ENCODE measurements around the gene RCCD1. TPM values are rescaled to one million over a fixed set of nuclear protein-coding genes. Genes with fewer than 3 reads are reported as not detected.
"Not testable (repeated sequence)": the region's sequence is repeated elsewhere in the genome, so short reads cannot be mapped to it uniquely, and the experiment has no call there.

The RCCD1 gene
- polyA plus RNA-seq, 1 donor from 2014 or later = 6.0 TPM

DNA sequence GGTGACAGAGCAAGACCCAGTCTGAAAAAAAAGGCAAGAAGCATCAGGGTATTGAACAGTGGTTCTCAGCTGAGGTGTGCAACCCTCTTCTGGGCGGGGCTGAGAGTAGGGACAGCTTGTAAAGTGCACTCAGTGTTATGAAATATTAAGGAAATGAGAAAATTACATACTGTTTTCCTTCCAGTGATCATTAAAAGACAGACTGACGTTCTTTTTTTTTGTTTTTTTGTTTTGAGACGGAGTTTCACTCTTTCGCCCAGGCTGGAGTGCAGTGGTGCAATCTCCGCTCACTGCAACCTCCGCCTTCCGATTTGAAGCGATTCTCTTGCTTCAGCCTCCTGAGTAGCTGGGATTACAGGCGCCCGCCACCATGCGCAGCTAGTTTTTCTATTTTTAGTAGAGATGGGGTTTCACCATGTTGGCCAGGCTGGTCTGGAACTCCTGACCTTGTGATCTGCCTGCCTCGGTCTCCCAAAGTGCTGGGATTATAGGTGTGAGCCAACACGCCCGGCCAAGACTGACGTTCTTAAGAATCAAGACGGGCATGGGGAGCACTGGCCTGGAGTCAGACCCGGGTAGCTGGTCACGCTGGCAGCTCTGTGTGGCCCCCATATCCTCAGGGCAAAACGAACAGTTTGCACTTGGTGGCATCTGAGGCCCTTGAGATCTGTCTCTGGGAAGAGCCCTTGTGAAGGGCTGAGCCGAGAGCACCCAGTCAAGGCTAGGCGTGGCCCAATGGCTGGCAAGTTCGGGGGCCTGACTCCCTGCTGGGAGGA is 40.2 kb upstream of the RCCD1 start:
- H3K9me3 Mint-ChIP-seq = no peaks in the 10 kb centered on the region
- H3K4me3 Mint-ChIP-seq = no peak overlapping the region
- H3K4me1 Mint-ChIP-seq = peaks cover 0 to 2% (median 0%) of the 10 kb centered on the region in 3 donors
- H3K36me3 Mint-ChIP-seq = peaks cover 5% of the 10 kb centered on the region
- H3K27ac Mint-ChIP-seq = no peak overlapping the region
- H3K27me3 Mint-ChIP-seq = no peaks in the 10 kb centered on the region

DNA sequence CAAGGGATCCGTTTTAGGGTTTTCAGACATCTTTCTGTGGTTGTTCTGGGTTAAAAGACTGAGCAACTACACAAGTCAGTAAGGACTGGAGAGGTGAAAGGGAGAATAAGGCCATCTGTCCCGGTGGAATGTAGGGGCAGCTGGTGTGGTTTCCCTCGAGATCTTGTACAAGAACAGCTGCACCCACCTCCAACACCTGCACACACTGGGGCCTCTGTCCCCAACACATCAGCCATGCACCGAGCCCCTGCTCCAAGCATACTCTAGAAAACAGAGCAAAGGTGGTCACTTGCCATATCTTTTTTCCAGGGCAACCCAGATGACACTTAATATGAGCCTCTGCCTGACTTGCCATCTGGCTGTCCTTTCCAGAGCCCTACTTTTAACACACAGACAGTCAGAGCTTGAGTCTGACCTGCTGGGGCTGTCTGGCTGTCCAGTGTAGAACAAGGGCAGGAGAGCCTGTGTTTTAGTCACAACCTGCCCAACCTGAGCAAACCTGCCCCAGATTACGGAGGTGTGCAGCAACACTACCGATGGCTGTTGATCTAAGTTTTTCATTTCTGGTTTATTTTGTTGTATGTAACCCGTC is 39.4 kb upstream of the RCCD1 start:
- H3K27ac Mint-ChIP-seq = no peak overlapping the region

DNA sequence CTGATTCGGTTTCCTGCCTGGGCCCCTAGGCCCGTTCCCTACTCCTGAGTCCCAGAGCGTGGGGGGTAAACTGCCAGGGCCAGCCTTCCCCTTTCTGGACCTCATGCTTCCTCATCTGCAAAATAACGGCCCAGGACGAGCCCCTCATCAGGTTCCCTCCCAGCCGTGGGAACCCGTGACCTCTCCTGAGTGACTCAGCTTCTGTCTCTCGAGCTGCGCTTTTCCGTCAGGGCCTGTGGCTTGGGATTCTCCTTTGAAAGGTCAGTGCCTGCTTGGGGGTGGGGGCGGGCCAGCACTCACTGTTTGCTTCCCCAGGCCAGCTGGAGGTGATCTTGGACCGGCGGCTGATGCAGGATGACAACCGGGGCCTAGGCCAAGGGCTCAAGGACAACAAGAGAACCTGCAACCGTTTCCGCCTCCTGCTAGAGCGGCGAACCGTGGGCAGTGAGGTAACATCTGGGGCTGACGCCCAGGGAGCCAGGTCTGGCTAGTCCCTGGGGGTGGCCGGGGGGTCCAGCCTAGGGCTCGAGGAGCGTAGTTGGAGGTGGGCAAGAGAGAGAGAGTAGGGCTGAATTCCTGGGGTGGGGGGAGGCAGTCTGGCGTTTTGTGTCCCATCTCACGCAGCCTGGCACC is 38.8 kb upstream of the RCCD1 start:
- peaks cover 0 to 2% (median 0%) of the 10 kb centered on the region in 3 donors for H3K4me1 Mint-ChIP-seq
- H3K27me3 Mint-ChIP-seq = no peaks in the 10 kb centered on the region
- H3K36me3 Mint-ChIP-seq = peaks cover 8% of the 10 kb centered on the region
- no peak overlapping the region for H3K27ac Mint-ChIP-seq
- H3K9me3 Mint-ChIP-seq = no peaks in the 10 kb centered on the region
- peak overlapping the region in 2 of 4 donors; percentile 25 to 37 for H3K4me3 Mint-ChIP-seq

More for the DNA sequence above, 39.4 kb upstream of the RCCD1 start:
- Mint-ChIP-seq H3K4me1 (peaks cover 0 to 2% (median 0%) of the 10 kb centered on the region in 3 donors), H3K27me3 (no peaks in the 10 kb centered on the region), H3K9me3 (no peaks in the 10 kb centered on the region), H3K36me3 (peaks cover 6% of the 10 kb centered on the region), H3K4me3 (no peak overlapping the region)

DNA sequence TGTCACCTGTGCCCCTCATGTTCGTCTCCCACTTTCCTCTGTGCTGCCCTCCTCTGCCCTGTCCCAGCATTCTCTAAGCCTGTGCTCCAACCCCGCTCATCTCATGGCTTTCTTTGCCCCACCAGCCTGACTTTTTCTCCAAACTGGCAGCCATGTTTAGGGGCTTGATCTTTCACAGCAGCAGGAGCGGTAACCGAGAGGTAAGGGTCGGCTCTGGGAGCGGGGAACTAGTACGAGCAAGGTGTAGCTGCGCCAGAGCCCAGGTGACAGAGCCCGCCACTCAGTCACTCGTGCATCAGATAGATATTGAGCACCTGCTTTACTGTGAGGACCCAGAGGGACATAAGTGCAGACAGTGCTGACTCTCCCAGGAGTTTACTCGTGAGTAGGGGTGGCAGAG is 38.2 kb upstream of the RCCD1 start:
- H3K36me3 Mint-ChIP-seq = peaks cover 8% of the 10 kb centered on the region

DNA sequence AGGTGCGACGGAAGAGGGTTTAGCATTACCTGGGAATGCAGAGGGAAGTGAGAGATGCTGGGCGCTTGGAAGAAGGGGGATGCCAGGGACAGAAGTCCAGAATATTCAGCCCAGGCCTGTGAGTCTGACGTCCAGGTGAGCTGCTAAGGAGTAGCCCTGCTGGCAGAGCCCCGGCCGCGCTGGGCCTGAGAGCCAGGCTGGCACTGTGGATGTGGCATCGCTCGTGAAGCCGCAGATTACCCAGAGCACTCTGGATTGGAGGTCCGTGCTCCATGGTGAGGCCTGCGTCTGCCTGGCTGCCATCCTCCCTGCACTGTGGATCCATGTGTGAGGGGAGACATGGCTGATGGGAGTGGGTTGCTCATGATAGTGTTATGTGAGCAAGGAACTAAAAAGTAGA is 37.1 kb upstream of the RCCD1 start:
- no peaks in the 10 kb centered on the region for H3K27me3 Mint-ChIP-seq
- no peaks in the 10 kb centered on the region for H3K9me3 Mint-ChIP-seq
- no peak overlapping the region for H3K4me3 Mint-ChIP-seq
- H3K4me1 Mint-ChIP-seq = peaks cover 0 to 4% (median 0%) of the 10 kb centered on the region in 3 donors
- H3K27ac Mint-ChIP-seq = peak overlapping the region in 1 of 3 donors; percentile 93
- peaks cover 6% of the 10 kb centered on the region for H3K36me3 Mint-ChIP-seq

More for the DNA sequence above, 38.2 kb upstream of the RCCD1 start:
- H3K4me3 Mint-ChIP-seq = no peak overlapping the region
- H3K27me3 Mint-ChIP-seq = no peaks in the 10 kb centered on the region
- H3K4me1 Mint-ChIP-seq = peaks cover 0 to 4% (median 0%) of the 10 kb centered on the region in 3 donors
- no peaks in the 10 kb centered on the region for H3K9me3 Mint-ChIP-seq
- H3K27ac Mint-ChIP-seq = peak overlapping the region in 1 of 3 donors; percentile 51

DNA sequence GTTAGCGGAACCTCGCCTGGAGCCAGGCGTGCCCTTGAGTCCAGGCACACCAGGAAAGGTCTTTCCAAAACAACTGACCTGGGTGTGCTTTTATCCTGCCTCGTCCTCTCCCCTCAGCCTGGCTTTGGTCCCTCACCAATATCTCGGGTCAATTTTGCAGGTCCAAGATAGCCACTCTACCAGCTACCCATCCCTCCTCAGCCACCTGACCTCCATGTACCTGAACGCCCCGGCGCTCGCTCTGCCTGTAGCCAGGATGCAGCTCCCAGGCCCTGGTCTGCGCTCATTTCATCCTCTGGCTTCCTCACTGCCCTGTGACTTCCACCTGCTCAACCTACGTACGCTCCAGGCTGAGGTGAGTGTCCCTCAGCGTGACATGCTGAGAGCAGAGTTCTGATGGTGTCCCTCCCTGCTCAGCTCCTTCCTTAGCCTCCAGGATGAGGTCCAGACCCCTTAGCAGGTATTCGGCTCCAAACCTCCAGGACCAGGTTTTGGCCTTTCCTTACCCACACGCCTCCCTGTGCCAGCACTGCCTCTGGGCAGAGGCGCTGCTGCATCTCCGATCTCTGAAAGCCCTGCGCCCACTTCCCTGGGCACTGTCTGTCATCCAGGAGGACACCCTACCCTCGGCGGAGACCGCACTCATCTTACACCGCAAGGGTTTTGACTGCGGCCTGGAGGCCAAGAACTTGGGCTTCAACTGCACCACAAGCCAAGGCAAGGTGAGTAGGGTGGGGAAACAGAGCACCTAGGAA is 36.5 kb upstream of the RCCD1 start:
- no peaks in the 10 kb centered on the region for H3K9me3 Mint-ChIP-seq
- peak overlapping the region in 1 of 3 donors; percentile 93 for H3K27ac Mint-ChIP-seq
- H3K27me3 Mint-ChIP-seq = no peaks in the 10 kb centered on the region
- no peak overlapping the region for H3K4me3 Mint-ChIP-seq
- peaks cover 6% of the 10 kb centered on the region for H3K36me3 Mint-ChIP-seq
- peaks cover 0 to 4% (median 0%) of the 10 kb centered on the region in 3 donors for H3K4me1 Mint-ChIP-seq

DNA sequence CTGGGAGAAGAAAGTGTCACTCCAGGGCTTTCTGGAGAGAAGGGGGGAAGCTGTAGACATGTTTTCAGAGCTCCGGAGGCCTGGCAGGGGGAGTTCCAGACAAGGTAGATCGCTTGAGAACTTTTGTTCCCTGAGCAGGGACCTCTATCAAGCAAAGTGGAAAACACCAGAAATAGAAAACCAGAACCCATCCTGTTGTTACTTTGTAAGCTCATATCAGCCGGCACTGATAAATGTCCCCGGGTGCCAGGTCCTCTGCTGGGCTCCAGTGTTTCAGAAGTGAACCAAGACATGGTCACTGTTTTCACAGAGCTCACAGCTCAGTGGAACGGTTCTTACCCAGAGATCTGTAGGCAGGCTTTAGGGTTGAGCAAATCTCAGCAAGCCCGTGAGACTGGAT is 35.8 kb upstream of the RCCD1 start:
- Mint-ChIP-seq H3K27ac (no peak overlapping the region), H3K36me3 (peaks cover 6% of the 10 kb centered on the region), H3K4me3 (no peak overlapping the region), H3K27me3 (no peaks in the 10 kb centered on the region), H3K9me3 (no peaks in the 10 kb centered on the region), H3K4me1 (peaks cover 0 to 4% (median 0%) of the 10 kb centered on the region in 3 donors)

DNA sequence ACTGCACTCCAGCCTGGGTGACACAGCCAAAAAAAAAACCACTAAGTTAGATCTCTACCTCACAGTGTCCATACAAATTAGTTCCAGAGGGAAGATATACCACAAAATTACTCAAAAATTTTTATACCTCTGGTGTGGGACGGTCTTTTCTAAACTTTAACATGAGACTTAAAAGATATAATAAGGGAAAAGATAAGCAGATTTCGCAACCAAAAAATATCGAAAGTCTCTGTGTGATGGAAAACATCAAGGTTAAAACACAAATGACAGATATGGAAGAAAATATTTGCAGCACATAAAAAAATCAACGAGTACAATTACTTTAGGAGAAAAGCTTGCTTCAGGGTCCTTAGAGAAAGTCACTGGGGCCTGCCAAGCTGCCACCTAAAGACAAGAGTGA is 32.8 kb upstream of the RCCD1 start:
- Mint-ChIP-seq H3K4me1 (peaks cover 0 to 4% (median 4%) of the 10 kb centered on the region in 3 donors), H3K4me3 (no peak overlapping the region), H3K9me3 (no peaks in the 10 kb centered on the region), H3K36me3 (peaks cover 8% of the 10 kb centered on the region), H3K27ac (no peak overlapping the region), H3K27me3 (no peaks in the 10 kb centered on the region)

DNA sequence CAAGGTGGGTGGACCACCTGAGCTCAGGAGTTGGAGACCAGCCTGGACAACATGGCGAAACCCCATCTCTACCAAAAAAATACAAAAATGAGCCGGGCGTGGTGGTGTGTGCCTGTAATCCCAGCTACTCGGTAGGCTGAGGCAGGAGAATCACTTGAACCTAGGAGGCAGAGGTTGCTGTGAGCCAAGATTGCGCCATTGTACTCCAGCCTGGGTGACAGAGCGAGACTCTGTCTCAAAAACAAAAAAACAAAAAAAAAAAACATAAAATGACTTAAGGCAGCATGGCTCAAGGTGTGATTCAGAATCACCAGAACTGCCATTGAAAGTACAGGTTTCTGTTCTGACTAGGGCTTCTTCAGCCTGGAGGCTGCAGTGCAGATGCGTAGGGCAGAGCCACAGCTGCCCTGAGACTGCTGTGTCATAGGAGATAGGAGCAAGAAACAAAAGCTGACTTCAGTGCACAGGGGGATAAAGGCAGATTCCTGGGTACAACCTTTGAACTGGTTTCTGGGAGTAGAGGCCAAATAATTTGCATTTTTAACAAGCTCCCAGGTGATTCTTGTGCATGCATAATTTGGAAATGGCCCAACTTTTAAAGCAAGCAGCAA is 31.9 kb upstream of the RCCD1 start:
- not testable (repeated sequence) for H3K27ac Mint-ChIP-seq, H3K4me1 Mint-ChIP-seq, H3K36me3 Mint-ChIP-seq, H3K27me3 Mint-ChIP-seq, H3K9me3 Mint-ChIP-seq
- peak overlapping the region in 1 of 4 donors; percentile 50 for H3K4me3 Mint-ChIP-seq

DNA sequence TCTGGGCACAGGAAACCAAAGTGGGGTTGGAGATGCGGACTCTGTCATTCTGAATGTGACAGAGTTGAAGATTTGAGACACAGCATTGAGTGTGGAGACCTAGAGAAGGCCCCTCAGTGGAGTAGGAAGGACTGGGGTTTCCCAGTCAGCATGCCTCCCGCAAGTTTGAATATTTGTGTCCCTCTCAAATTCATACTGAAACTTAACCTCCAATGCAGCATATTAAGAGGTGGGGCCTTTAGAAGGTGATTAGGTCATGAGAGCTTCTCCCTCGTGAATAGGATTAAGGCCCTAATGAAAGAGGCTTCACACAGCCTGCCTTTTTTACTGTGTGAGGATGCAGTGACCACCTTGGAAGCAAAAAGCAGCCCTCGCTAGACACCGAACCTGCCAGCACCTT is 30.3 kb upstream of the RCCD1 start:
- peak overlapping the region in 1 of 4 donors; percentile 55 for H3K4me3 Mint-ChIP-seq
- H3K36me3 Mint-ChIP-seq = peaks cover 6% of the 10 kb centered on the region
- H3K4me1 Mint-ChIP-seq = peaks cover 4 to 6% (median 5%) of the 10 kb centered on the region in 3 donors
- no peaks in the 10 kb centered on the region for H3K27me3 Mint-ChIP-seq
- H3K27ac Mint-ChIP-seq = peak overlapping the region in 1 of 3 donors; percentile 40
- H3K9me3 Mint-ChIP-seq = no peaks in the 10 kb centered on the region

DNA sequence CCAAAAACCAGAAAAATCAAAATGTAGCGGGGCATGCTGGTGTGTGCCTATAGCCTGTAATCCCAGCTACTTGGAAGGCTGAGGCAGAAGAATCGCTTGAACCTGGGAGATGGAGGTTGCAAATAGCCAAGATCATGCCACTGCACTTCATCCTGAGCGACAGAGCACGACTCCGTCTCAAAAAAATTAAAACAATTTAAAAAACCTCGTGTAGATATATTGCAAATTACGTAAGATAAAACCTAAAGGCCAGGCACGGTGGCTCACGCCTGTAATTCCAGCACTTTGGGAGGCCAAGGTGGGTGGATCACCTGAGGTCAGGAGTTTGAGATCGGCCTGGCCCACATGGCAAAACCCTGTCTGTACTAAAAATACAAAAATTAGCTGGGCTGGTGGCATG is 27.9 kb upstream of the RCCD1 start:
- H3K36me3 Mint-ChIP-seq, H3K9me3 Mint-ChIP-seq: not testable (repeated sequence)
- peaks cover 18 to 22% (median 21%) of the 10 kb centered on the region in 3 donors for H3K4me1 Mint-ChIP-seq

DNA sequence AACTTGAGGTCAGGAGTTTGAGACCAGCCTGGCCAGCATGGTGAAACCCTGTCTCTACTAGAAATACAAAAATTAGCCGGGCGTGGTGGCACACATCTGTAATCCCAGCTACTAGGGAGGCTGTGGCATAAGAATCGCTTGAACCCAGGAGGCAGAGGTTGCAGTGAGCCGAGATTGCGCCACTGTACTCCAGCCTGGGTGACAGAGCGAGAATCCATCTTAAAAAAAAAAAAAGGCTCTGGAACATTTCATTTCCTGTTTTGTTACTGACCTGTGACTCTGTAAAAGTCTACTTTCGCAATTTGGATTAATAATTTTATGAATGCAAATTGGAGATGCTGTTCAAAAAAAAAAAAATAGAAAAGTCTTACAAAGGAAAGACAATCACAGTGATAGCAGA is 26.6 kb upstream of the RCCD1 start:
- not testable (repeated sequence) for H3K36me3 Mint-ChIP-seq, H3K27me3 Mint-ChIP-seq, H3K27ac Mint-ChIP-seq, H3K9me3 Mint-ChIP-seq
- peaks cover 24 to 26% (median 24%) of the 10 kb centered on the region in 3 donors for H3K4me1 Mint-ChIP-seq
- peak overlapping the region in 2 of 4 donors; percentile 21 to 89 for H3K4me3 Mint-ChIP-seq

More for the DNA sequence above, 27.9 kb upstream of the RCCD1 start:
- H3K27ac Mint-ChIP-seq, H3K27me3 Mint-ChIP-seq: not testable (repeated sequence)
- peak overlapping the region in 3 of 4 donors; percentile 4 to 57 (median 39) for H3K4me3 Mint-ChIP-seq

DNA sequence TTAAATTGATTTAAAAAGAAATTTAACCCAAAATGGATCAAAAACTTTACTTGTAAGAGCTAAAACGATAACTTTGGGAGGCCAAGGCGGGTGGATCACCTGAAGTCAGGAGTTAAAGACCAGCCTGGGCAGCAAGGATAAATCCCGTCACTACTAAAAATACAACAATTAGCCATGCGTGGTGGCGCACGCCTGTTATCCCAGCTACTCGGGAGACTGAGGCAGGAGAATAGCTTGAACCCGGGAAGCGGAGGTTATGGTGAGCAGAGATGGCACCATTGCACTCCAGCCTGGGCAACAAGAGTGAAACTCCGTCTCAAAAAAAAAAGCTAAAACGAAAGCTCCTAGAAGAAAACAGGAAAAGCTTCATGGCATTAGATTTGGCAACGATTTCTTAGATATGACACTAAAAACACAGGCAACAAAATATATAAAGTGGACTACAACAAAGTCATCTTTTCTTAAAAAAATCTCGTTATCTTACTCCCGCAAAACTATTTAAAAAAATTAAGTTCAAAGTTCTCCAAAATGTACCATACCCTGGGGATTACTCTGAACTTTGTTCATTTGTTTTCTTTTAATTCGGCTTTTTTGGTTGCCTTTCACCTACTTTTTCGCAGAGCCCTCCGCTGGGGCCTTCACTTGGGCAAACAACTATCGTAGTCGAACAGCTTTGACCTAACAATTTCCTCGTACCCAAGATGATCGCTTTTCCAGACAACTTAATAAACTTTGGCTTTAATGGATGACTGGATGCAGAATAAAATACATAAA is 25.3 kb upstream of the RCCD1 start:
- Mint-ChIP-seq H3K9me3 (no peaks in the 10 kb centered on the region), H3K4me1 (peaks cover 28 to 30% (median 29%) of the 10 kb centered on the region in 3 donors), H3K4me3 (peak overlapping the region; percentile 88 to 100 (median 100)), H3K27me3 (no peaks in the 10 kb centered on the region), H3K36me3 (peaks cover 2% of the 10 kb centered on the region), H3K27ac (peak overlapping the region; percentile 98 to 99 (median 99))

Measured in IgD-negative memory B cell (primary cell).